ENCODE results near the gene PPFIA3.

PPFIA3 gene

DNA sequence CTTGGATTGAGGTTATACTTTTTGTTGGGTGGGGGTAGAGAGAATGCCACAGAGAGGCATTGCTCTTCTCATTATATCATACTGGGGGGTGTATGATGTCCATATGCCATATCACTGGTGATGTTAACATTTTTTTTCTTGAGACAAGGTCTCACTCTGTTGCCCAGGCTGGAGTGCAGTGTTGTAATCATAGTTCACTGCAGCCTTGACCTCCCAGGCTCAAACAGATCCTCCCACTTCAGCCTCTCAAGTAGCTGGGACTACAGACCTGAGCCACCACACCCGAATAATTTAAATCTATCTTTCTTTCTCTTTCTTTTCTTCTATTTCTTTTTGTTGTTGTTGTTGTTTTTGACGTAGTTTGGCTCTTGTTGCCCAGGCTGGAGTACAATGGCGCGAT lies 39.0 kb upstream of the PPFIA3 start:
- TF ChIP-seq, protein P1, sequence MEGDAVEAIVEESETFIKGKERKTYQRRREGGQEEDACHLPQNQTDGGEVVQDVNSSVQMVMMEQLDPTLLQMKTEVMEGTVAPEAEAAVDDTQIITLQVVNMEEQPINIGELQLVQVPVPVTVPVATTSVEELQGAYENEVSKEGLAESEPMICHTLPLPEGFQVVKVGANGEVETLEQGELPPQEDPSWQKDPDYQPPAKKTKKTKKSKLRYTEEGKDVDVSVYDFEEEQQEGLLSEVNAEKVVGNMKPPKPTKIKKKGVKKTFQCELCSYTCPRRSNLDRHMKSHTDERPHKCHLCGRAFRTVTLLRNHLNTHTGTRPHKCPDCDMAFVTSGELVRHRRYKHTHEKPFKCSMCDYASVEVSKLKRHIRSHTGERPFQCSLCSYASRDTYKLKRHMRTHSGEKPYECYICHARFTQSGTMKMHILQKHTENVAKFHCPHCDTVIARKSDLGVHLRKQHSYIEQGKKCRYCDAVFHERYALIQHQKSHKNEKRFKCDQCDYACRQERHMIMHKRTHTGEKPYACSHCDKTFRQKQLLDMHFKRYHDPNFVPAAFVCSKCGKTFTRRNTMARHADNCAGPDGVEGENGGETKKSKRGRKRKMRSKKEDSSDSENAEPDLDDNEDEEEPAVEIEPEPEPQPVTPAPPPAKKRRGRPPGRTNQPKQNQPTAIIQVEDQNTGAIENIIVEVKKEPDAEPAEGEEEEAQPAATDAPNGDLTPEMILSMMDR (conservative IDR thresholded peaks at IDR 0.05; ENCODE audit: low read depth) = no peak
- ChIA-PET POLR2A (ENCODE audit: low non-redundant PET) (no interaction called here), CTCF (interaction anchor here (0.6 to 1.3 kb wide), 2 partner anchors 17 to 19 kb away, joined by 3 read pairs; no protein-coding TSS in a partner anchor)
- no peak for DNase-seq (ENCODE audit: low spot score)
- no peak overlapping the region for H3K27ac ChIP-seq

DNA sequence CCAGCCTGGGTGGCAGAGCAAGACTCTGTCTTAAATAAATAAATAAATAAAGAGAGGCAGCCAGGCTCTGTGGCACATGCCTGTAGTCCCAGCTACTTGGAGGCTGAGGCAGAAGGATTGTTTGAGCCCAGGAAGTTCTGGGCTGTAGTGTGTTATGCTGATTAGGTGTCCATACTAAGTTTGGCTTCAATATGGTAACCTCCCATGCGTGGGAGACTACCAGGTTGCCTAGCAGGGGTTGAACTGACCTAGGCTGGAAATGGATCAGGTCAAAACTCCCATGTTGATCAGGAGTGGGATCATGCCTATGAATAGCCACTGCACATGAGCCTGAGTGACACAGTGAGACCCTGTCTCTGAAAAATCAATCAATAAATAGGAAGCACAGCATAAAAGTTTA lies 38.1 kb upstream of the PPFIA3 start:
- ChIA-PET POLR2A (ENCODE audit: low non-redundant PET) (no interaction called here), CTCF (interaction anchor here (0.5 to 0.6 kb wide), 2 partner anchors 18 to 123 kb away, joined by 3 read pairs; no protein-coding TSS in a partner anchor)
- no peak overlapping the region for H3K27ac ChIP-seq
- TF ChIP-seq, protein P1 (conservative IDR thresholded peaks at IDR 0.05; ENCODE audit: low read depth) = no peak
- no peak for DNase-seq (ENCODE audit: low spot score)

DNA sequence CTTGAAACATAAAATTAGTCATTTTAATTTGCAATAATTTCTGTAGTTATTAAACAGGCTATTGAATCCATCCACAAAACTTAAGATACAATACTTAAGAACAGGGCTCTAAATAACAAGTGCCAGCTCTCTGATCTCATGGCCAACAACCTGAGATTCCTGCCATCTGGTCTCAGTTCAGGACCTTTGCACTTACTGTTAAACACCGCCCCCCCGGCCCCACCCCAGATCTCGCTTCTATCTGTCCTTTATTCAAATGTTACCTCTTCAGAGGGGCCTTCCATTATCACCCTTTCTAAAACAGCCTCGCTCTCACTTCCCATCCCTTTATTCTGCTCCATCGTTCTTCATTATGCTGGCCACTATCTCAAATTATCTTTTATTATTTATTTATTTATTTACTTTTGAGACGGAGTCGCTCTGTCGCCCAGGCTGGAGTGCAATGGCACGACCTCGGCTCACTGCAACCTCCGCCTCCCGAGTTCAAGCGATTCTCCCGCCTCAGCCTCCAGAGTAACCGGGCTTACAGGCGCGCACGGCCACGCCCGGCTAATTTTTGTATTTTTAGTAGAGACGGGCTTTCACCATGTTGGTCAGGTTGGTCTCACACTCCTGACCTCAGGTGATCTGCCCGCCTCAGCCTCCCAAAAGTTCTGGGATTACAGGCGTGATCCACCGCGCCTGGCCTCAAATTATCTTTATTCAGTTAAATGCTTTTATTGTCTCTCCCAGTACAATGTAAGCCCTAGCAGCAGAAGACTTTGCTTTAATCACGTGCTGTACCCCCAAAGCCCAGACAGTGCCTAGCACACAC lies 34.9 kb upstream of the PPFIA3 start:
- TF ChIP-seq, protein P1 (conservative IDR thresholded peaks at IDR 0.05; ENCODE audit: low read depth) = no peak
- ChIA-PET CTCF (interaction anchor here (0.6 kb wide), 1 partner anchor 469 kb away, joined by 3 read pairs; the partner anchor contains the start of gene FAM83E), POLR2A (ENCODE audit: low non-redundant PET) (no interaction called here)
- no peak for DNase-seq (ENCODE audit: low spot score)
- H3K27ac ChIP-seq = peak overlapping the region; percentile 84

DNA sequence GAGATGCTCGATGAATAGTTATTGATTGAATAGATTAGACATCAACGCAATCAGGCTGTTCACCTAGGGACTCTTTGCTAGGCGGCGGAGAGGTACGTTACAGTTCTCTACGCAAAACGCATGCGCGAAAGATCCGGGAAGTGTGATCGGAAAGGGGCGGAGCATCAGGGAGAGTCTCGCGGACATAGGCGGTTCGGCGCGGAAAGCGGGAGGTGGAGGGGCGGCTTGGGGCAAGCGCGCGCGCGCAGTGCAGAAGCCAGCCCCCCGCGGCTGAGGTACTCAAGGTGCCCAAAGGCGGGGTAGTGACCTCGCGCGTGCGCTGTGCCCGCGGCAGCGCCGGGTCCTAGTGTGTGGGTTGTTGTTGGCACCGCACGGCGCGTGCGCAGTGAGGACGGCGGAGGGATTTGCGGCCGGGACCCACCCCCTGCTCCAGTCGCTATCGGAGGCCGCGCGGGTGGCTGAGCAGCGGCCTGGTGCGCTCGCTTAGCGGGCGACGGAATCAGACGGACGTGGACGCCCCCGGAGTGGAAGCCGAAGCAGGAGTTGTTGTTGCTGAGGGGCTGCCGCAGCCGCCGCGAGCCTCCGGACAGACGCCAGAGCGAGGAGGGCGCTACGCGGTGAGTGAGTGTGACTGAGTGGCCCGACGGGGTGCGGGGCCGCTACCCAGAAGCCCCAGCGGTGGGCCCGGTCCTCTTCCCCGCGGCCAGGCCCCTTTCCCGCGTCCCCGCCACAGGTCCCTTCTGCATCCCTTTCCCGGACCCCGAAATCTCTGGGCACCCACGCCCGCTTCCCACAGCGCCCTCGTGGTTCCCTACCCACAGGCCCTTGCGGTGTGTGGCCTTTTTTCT lies 34.1 kb upstream of the PPFIA3 start, which contains the start of gene SNRNP70:
Gene SNRNP70, plus strand, starts transcription at position 432 of the 848 bp plus-strand sequence. CDS start 964 bp downstream, outside the sequence.
- H3K27ac ChIP-seq = peak within 1 kb of the TSS; percentile 84
- TF ChIP-seq, protein P1 (conservative IDR thresholded peaks at IDR 0.05; ENCODE audit: low read depth) = no peak
- ChIA-PET CTCF (no interaction called here), POLR2A (ENCODE audit: low non-redundant PET) (no interaction called here)
- DNase-seq (ENCODE audit: low spot score) = peak; percentile 100

DNA sequence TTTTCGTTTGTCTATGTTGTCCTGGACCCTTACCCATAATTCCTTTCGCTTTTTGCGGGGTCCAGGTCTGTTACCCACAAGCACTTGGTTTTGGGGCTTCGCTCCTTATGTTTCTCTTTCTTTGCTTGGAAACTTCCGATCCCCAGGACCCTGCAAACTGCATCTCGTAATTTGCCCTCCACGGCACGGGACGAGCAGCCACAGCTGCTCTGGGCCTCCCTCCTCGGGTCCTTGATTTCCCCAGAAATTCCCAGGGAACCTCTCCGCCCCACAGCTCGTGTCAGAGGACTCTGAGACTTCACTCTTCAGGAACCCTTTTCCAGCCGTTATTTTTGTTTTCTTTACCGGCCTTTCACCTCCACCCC lies 33.5 kb upstream of the PPFIA3 start:
- peak overlapping the region; percentile 84 for H3K27ac ChIP-seq
- TF ChIP-seq, protein P1 (conservative IDR thresholded peaks at IDR 0.05; ENCODE audit: low read depth) = no peak
- no peak for DNase-seq (ENCODE audit: low spot score)
- ChIA-PET POLR2A (ENCODE audit: low non-redundant PET) (no interaction called here), CTCF (no interaction called here)

DNA sequence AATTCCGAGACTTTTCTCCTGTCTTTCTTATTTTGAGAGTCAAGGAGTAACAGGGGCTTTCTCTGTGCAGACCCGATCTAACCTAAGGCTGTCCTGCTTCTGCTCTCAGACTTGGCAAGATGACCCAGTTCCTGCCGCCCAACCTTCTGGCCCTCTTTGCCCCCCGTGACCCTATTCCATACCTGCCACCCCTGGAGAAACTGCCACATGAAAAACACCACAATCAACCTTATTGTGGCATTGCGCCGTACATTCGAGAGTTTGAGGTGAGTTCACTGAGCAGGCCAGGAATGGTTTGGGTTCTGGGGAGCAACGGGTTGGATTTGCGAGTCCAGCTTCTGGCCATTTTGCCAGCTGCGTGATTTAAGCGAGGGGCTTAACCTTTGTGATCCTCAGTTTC lies 33.0 kb upstream of the PPFIA3 start:
- ChIA-PET POLR2A (ENCODE audit: low non-redundant PET) (no interaction called here), CTCF (interaction anchor here (3.0 kb wide), 1 partner anchor 11 kb away, joined by 16 read pairs; no protein-coding TSS in a partner anchor)
- no peak for DNase-seq (ENCODE audit: low spot score)
- TF ChIP-seq, protein P1 (conservative IDR thresholded peaks at IDR 0.05; ENCODE audit: low read depth) = no peak
- peak overlapping the region; percentile 84 for H3K27ac ChIP-seq
